Activated CD4-positive, alpha-beta T cell treated with anti-CD3 and anti-CD28 coated beads, Interleukin-2, amount 50 U/mL, for 1 hour (primary cell): ENCODE results near the gene MISP.
"Not testable (repeated sequence)": the region's sequence is repeated elsewhere in the genome, so short reads cannot be mapped to it uniquely, and the experiment has no call there.

Experiments used
- DNase-seq: peaks from one replicate; pipeline ENCODE4 v3.0.0-alpha.2; 2020

MISP gene

GRCh38 chr19:726993-727956 is 23.6 kb upstream of the MISP start:
- DNase-seq = no peak

GRCh38 chr19:728011-728410 is 22.9 kb upstream of the MISP start:
- DNase-seq = no peak

- DNase-seq = not testable (repeated sequence)
Measured at GRCh38 chr19:729564-729963, 21.3 kb upstream of the MISP start.

GRCh38 chr19:729965-730668 is 20.8 kb upstream of the MISP start:
- DNase-seq = no peak

- DNase-seq = no peak
Measured at GRCh38 chr19:731000-731399, 19.9 kb upstream of the MISP start.

GRCh38 chr19:732148-733069 is 18.5 kb upstream of the MISP start:
- no peak for DNase-seq

GRCh38 chr19:734716-735115 is 16.2 kb upstream of the MISP start:
- no peak for DNase-seq

- DNase-seq = no peak
Measured at GRCh38 chr19:736125-736524, 14.8 kb upstream of the MISP start.

GRCh38 chr19:737591-738093 is 13.3 kb upstream of the MISP start:
- DNase-seq = peak; percentile 59

GRCh38 chr19:738509-739128 is 12.3 kb upstream of the MISP start:
- DNase-seq = no peak

- DNase-seq = no peak
Measured at GRCh38 chr19:739998-740715, 10.8 kb upstream of the MISP start.

- DNase-seq = not testable (repeated sequence)
Measured at GRCh38 chr19:740816-741505, 10.0 kb upstream of the MISP start.

- DNase-seq = no peak
Measured at GRCh38 chr19:741506-742131, 9.3 kb upstream of the MISP start.

GRCh38 chr19:742540-743075 is 8.3 kb upstream of the MISP start:
- DNase-seq = no peak

- no peak for DNase-seq
Measured at GRCh38 chr19:743168-743687, 7.7 kb upstream of the MISP start.

GRCh38 chr19:745138-745537 is 5.8 kb upstream of the MISP start:
- DNase-seq = not testable (repeated sequence)

- no peak for DNase-seq
Measured at GRCh38 chr19:746208-746819, 4.6 kb upstream of the MISP start.

GRCh38 chr19:746956-747355 is 4.0 kb upstream of the MISP start:
- DNase-seq = no peak
